Measurements from ENCODE around the gene BRD9. TPM values are rescaled to one million over a fixed set of nuclear protein-coding genes. Genes with fewer than 3 reads are reported as not detected.
"Not testable (repeated sequence)": the region's sequence is repeated elsewhere in the genome, so short reads cannot be mapped to it uniquely, and the experiment has no call there.

BRD9 gene
- total RNA-seq, 1 experiment from 2014 or later, result 27.9 TPM

- not testable (repeated sequence) for DNase-seq (ENCODE audit: low read depth)
These were observed 47.4 kb downstream of the BRD9 start for GRCh38 chr5:845031-845675.

GRCh38 chr5:844426-844825 is 48.2 kb downstream of the BRD9 start:
- DNase-seq (ENCODE audit: low read depth), result not testable (repeated sequence)

GRCh38 chr5:843926-844325 is 48.7 kb downstream of the BRD9 start:
- DNase-seq (ENCODE audit: low read depth), result not testable (repeated sequence)

GRCh38 chr5:843371-843770 is 49.2 kb downstream of the BRD9 start:
- not testable (repeated sequence) for DNase-seq (ENCODE audit: low read depth)

GRCh38 chr5:842402-843221 is 50.0 kb downstream of the BRD9 start:
- DNase-seq (ENCODE audit: low read depth), result not testable (repeated sequence)

- DNase-seq (ENCODE audit: low read depth), result peak; percentile 76
These were observed 50.8 kb downstream of the BRD9 start for GRCh38 chr5:841531-842401.

GRCh38 chr5:840974-841435 is 51.6 kb downstream of the BRD9 start:
- not testable (repeated sequence) for DNase-seq (ENCODE audit: low read depth)

- DNase-seq (ENCODE audit: low read depth), result not testable (repeated sequence)
These were observed 52.3 kb downstream of the BRD9 start for GRCh38 chr5:840118-840973.

GRCh38 chr5:838431-838851 is 54.2 kb downstream of the BRD9 start:
- not testable (repeated sequence) for DNase-seq (ENCODE audit: low read depth)

- DNase-seq (ENCODE audit: low read depth), result not testable (repeated sequence)
These were observed 54.9 kb downstream of the BRD9 start for GRCh38 chr5:837621-838121.

GRCh38 chr5:835933-836612 is 56.5 kb downstream of the BRD9 start:
- not testable (repeated sequence) for DNase-seq (ENCODE audit: low read depth)

GRCh38 chr5:834013-834412 is 58.6 kb downstream of the BRD9 start:
- not testable (repeated sequence) for DNase-seq (ENCODE audit: low read depth)

GRCh38 chr5:828194-828593 is 64.4 kb downstream of the BRD9 start:
- not testable (repeated sequence) for DNase-seq (ENCODE audit: low read depth)

- not testable (repeated sequence) for DNase-seq (ENCODE audit: low read depth)
These were observed 67.1 kb downstream of the BRD9 start for GRCh38 chr5:825544-825943.

- DNase-seq (ENCODE audit: low read depth), result no peak
These were observed 71.1 kb downstream of the BRD9 start for GRCh38 chr5:821504-821903.

- DNase-seq (ENCODE audit: low read depth), result no peak
These were observed 72.4 kb downstream of the BRD9 start for GRCh38 chr5:820245-820644.

GRCh38 chr5:819078-819477 is 73.5 kb downstream of the BRD9 start:
- DNase-seq (ENCODE audit: low read depth), result no peak

GRCh38 chr5:816176-816575 is 76.4 kb downstream of the BRD9 start:
- no peak for DNase-seq (ENCODE audit: low read depth)

GRCh38 chr5:815449-815848 is 77.2 kb downstream of the BRD9 start:
- DNase-seq (ENCODE audit: low read depth), result no peak

Measured in RPMI7951 (cell line).